ENCODE data around the gene CD302. TPM values are rescaled to one million over a fixed set of nuclear protein-coding genes. Genes with fewer than 3 reads are reported as not detected.

The CD302 gene
- total and polyA plus RNA-seq, 2 of the 8 experiments (the other 6 are each of a cell fraction or from before 2014, with no cell fraction given): 0.76 to 0.79 TPM

DNA sequence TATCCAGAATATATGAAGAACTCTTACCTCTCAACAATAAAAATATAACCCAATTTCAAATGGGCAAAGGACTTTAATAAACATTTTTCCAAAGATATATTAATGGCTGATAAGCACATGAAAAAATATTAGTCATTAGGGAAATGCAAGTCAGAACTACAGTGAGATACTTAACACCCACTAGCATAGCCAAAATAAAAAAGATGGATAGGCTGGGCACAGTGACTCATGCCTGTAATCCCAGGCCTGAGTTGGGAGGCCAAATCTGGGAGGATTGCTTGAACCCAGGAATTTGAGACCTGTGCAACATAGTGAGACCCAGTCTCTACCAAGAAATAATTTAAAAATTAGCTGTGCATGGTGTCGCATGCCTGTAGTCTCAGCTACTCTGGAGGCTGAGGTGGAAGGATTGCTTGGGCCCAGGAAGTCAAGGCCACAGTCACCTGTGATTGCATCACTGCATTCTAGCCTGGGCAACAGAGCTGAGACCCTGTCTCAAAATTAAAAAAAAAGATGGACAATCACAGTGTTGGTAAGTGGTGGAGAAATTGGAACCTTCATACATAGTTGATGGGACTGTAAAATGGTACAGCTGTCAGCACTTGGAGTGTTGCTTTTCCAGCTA, 60.6 kb downstream of the CD302 start (continued):
- TF ChIP-seq, protein P1, sequence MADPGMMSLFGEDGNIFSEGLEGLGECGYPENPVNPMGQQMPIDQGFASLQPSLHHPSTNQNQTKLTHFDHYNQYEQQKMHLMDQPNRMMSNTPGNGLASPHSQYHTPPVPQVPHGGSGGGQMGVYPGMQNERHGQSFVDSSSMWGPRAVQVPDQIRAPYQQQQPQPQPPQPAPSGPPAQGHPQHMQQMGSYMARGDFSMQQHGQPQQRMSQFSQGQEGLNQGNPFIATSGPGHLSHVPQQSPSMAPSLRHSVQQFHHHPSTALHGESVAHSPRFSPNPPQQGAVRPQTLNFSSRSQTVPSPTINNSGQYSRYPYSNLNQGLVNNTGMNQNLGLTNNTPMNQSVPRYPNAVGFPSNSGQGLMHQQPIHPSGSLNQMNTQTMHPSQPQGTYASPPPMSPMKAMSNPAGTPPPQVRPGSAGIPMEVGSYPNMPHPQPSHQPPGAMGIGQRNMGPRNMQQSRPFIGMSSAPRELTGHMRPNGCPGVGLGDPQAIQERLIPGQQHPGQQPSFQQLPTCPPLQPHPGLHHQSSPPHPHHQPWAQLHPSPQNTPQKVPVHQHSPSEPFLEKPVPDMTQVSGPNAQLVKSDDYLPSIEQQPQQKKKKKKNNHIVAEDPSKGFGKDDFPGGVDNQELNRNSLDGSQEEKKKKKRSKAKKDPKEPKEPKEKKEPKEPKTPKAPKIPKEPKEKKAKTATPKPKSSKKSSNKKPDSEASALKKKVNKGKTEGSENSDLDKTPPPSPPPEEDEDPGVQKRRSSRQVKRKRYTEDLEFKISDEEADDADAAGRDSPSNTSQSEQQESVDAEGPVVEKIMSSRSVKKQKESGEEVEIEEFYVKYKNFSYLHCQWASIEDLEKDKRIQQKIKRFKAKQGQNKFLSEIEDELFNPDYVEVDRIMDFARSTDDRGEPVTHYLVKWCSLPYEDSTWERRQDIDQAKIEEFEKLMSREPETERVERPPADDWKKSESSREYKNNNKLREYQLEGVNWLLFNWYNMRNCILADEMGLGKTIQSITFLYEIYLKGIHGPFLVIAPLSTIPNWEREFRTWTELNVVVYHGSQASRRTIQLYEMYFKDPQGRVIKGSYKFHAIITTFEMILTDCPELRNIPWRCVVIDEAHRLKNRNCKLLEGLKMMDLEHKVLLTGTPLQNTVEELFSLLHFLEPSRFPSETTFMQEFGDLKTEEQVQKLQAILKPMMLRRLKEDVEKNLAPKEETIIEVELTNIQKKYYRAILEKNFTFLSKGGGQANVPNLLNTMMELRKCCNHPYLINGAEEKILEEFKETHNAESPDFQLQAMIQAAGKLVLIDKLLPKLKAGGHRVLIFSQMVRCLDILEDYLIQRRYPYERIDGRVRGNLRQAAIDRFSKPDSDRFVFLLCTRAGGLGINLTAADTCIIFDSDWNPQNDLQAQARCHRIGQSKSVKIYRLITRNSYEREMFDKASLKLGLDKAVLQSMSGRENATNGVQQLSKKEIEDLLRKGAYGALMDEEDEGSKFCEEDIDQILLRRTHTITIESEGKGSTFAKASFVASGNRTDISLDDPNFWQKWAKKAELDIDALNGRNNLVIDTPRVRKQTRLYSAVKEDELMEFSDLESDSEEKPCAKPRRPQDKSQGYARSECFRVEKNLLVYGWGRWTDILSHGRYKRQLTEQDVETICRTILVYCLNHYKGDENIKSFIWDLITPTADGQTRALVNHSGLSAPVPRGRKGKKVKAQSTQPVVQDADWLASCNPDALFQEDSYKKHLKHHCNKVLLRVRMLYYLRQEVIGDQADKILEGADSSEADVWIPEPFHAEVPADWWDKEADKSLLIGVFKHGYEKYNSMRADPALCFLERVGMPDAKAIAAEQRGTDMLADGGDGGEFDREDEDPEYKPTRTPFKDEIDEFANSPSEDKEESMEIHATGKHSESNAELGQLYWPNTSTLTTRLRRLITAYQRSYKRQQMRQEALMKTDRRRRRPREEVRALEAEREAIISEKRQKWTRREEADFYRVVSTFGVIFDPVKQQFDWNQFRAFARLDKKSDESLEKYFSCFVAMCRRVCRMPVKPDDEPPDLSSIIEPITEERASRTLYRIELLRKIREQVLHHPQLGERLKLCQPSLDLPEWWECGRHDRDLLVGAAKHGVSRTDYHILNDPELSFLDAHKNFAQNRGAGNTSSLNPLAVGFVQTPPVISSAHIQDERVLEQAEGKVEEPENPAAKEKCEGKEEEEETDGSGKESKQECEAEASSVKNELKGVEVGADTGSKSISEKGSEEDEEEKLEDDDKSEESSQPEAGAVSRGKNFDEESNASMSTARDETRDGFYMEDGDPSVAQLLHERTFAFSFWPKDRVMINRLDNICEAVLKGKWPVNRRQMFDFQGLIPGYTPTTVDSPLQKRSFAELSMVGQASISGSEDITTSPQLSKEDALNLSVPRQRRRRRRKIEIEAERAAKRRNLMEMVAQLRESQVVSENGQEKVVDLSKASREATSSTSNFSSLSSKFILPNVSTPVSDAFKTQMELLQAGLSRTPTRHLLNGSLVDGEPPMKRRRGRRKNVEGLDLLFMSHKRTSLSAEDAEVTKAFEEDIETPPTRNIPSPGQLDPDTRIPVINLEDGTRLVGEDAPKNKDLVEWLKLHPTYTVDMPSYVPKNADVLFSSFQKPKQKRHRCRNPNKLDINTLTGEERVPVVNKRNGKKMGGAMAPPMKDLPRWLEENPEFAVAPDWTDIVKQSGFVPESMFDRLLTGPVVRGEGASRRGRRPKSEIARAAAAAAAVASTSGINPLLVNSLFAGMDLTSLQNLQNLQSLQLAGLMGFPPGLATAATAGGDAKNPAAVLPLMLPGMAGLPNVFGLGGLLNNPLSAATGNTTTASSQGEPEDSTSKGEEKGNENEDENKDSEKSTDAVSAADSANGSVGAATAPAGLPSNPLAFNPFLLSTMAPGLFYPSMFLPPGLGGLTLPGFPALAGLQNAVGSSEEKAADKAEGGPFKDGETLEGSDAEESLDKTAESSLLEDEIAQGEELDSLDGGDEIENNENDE (IDR thresholded peaks at IDR 0.05; ENCODE audit: insufficient replicate concordance, low read length): no peak
- TF ChIP-seq EZH2 (IDR thresholded peaks at IDR 0.05; ENCODE audit: low read depth, low read length, severe bottlenecking) (no peak), PHF8 (conservative IDR thresholded peaks at IDR 0.05; ENCODE audit: low read depth, low read length) (no peak), MAX (IDR thresholded peaks at IDR 0.05) (no peak)
